H9 (cell line): ENCODE measurements around the gene AFDN. TPM values are rescaled to one million over a fixed set of nuclear protein-coding genes. Genes with fewer than 3 reads are reported as not detected.

Experiments
- DNase-seq: peaks from one replicate; pipeline ENCODE4 v3.0.0-alpha.2; 2017
- H2AFZ ChIP-seq: one replicate; pipeline ENCODE4 v1.6.1; 2013; ENCODE audit warnings: mild to moderate bottlenecking, low read length, control low read depth, moderate library complexity
- H2AK5ac ChIP-seq: 2 replicates; pipeline ENCODE4 v1.6.1; 2013; ENCODE audit warnings: low read length, control low read depth, mixed read lengths; ENCODE audit not compliant: insufficient read length
- H2BK120ac ChIP-seq: one replicate; pipeline ENCODE4 v1.6.1; 2013; ENCODE audit warnings: low read depth, mild to moderate bottlenecking, low read length, control low read depth, inconsistent platforms; ENCODE audit not compliant: poor library complexity, severe bottlenecking
- H2BK12ac ChIP-seq: 2 replicates; pipeline ENCODE4 v1.6.1; 2013; ENCODE audit warnings: low read length, control low read depth, mixed read lengths, low read depth; ENCODE audit not compliant: insufficient read length
- H2BK15ac ChIP-seq: 2 replicates; pipeline ENCODE4 v1.6.1; 2013; ENCODE audit warnings: low read depth, low read length, control low read depth
- H2BK20ac ChIP-seq: one replicate; pipeline ENCODE4 v1.6.1; 2013; ENCODE audit warnings: low read depth, mild to moderate bottlenecking, low read length, control low read depth, inconsistent platforms; ENCODE audit not compliant: poor library complexity, severe bottlenecking
- H2BK5ac ChIP-seq: 2 replicates; pipeline ENCODE4 v1.6.1; 2013; ENCODE audit warnings: low read length, control low read depth, mixed read lengths; ENCODE audit not compliant: insufficient read length
- H3K14ac ChIP-seq: 2 replicates; pipeline ENCODE4 v1.6.1; 2013; ENCODE audit warnings: low read length, control low read depth; ENCODE audit not compliant: insufficient read depth
- H3K18ac ChIP-seq: 2 replicates; pipeline ENCODE4 v1.6.1; 2013; ENCODE audit warnings: low read depth, mild to moderate bottlenecking, mixed read lengths, low read length, control low read depth; ENCODE audit not compliant: insufficient read length
- H3K23ac ChIP-seq: 2 replicates; pipeline ENCODE4 v1.6.1; 2013; ENCODE audit warnings: low read length, control low read depth, mixed read lengths, low read depth; ENCODE audit not compliant: insufficient read length
- H3K23me2 ChIP-seq: 2 replicates; pipeline ENCODE4 v1.6.1; 2013; ENCODE audit warnings: low read depth, mild to moderate bottlenecking, mixed read lengths, low read length, control low read depth; ENCODE audit not compliant: insufficient read length, poor library complexity, severe bottlenecking
- H3K27ac ChIP-seq: 2 replicates; pipeline ENCODE4 v1.5.1; 2013; ENCODE audit warnings: low read length, control low read depth, mixed read lengths, low read depth; ENCODE audit not compliant: insufficient read length
- H3K27me3 ChIP-seq: 2 replicates; pipeline ENCODE4 v1.6.1; 2013; ENCODE audit warnings: low read length, control low read depth, inconsistent platforms; ENCODE audit not compliant: insufficient read depth
- H3K4ac ChIP-seq: 2 replicates; pipeline ENCODE4 v1.6.1; 2013; ENCODE audit warnings: low read depth, mild to moderate bottlenecking, control low read depth, inconsistent platforms, low read length, moderate library complexity
- H3K4me1 ChIP-seq: 2 replicates; pipeline ENCODE4 v1.6.1; 2013; ENCODE audit warnings: low read length, control low read depth, inconsistent platforms; ENCODE audit not compliant: insufficient read depth
- H3K4me2 ChIP-seq: 2 replicates; pipeline ENCODE4 v1.6.1; 2013; ENCODE audit warnings: low read length, control low read depth, mixed read lengths; ENCODE audit not compliant: insufficient read length, insufficient read depth
- H3K56ac ChIP-seq: 2 replicates; pipeline ENCODE4 v1.6.1; 2013; ENCODE audit warnings: low read depth, mild to moderate bottlenecking, mixed read lengths, low read length, control low read depth; ENCODE audit not compliant: insufficient read length
- H3K79me1 ChIP-seq: 2 replicates; pipeline ENCODE4 v1.6.1; 2013; ENCODE audit warnings: low read depth, mild to moderate bottlenecking, moderate library complexity, low read length, control low read depth, inconsistent platforms; ENCODE audit not compliant: insufficient read depth, poor library complexity, severe bottlenecking
- H3K79me2 ChIP-seq: 2 replicates; pipeline ENCODE4 v1.6.1; 2013; ENCODE audit warnings: low read length, control low read depth, inconsistent platforms; ENCODE audit not compliant: insufficient read depth
- H3K9ac ChIP-seq: 2 replicates; pipeline ENCODE4 v1.6.1; 2013; ENCODE audit warnings: low read length, control low read depth, mixed read lengths; ENCODE audit not compliant: insufficient read length; ENCODE audit errors: extremely low read depth
- H3K9me3 ChIP-seq: one replicate; pipeline ENCODE4 v1.6.1; 2013; ENCODE audit warnings: low read depth, low read length, inconsistent platforms; ENCODE audit not compliant: control insufficient read depth
- H3T11ph ChIP-seq: one replicate; pipeline ENCODE4 v1.6.1; 2013; ENCODE audit warnings: mild to moderate bottlenecking, low read length, control low read depth, inconsistent platforms
- H4K20me1 ChIP-seq: one replicate; pipeline ENCODE4 v1.6.1; 2013; ENCODE audit not compliant: control insufficient read depth, insufficient read length, insufficient read depth
- H4K5ac ChIP-seq: 2 replicates; pipeline ENCODE4 v1.6.1; 2013; ENCODE audit warnings: low read depth, mild to moderate bottlenecking, mixed read lengths, low read length, control low read depth; ENCODE audit not compliant: insufficient read length
- H4K8ac ChIP-seq: replicated peaks from 2 replicates; pipeline ENCODE4 v1.6.1; 2013; ENCODE audit warnings: low read length, control low read depth, mixed read lengths, low read depth; ENCODE audit not compliant: insufficient read length
- H4K91ac ChIP-seq: 2 replicates; pipeline ENCODE4 v1.6.1; 2013; ENCODE audit warnings: low read depth, mild to moderate bottlenecking, moderate library complexity, mixed read lengths, low read length, control low read depth; ENCODE audit not compliant: insufficient read length
- H3K27ac Mint-ChIP-seq, 3 experiments: 2 replicates in 2 of 3; 3 replicates in 1 of 3; pipeline ENCODE4 v1.8.0; 2020 to 2021; ENCODE audit warnings: mixed read lengths in 3 of 3, mild to moderate bottlenecking in 1 of 3, moderate library complexity in 1 of 3
- H3K27me3 Mint-ChIP-seq: 2 replicates; pipeline ENCODE4 v1.8.0; 2021; ENCODE audit warnings: low read depth, mild to moderate bottlenecking, moderate library complexity, mixed read lengths
- H3K36me3 Mint-ChIP-seq, 3 experiments: 2 replicates in 2 of 3; 3 replicates in 1 of 3; pipeline ENCODE4 v1.8.0; 2020 to 2021; ENCODE audit warnings: low read depth in 3 of 3, mixed read lengths in 3 of 3; ENCODE audit not compliant: insufficient read depth in 1 of 3
- H3K4me1 Mint-ChIP-seq, 2 experiments: 2 replicates each; pipeline ENCODE4 v1.8.0; 2020; ENCODE audit warnings: mixed read lengths in 2 of 2
- H3K4me3 Mint-ChIP-seq, 2 experiments: 2 replicates in 1 of 2; 3 replicates in 1 of 2; pipeline ENCODE4 v1.8.0; 2020 to 2021; ENCODE audit warnings: mild to moderate bottlenecking in 2 of 2, mixed read lengths in 2 of 2, moderate library complexity in 1 of 2
- H3K9me3 Mint-ChIP-seq, 2 experiments: 2 replicates in 1 of 2; 3 replicates in 1 of 2; pipeline ENCODE4 v1.8.0; 2020; ENCODE audit warnings: mild to moderate bottlenecking in 2 of 2, mixed read lengths in 2 of 2, moderate library complexity in 1 of 2
- WGBS: extraction: QIAGEN DNeasy Blood & Tissue Kit; methylation state at CpG from one replicate; pipeline ENCODE4 v1.1.7; 2013; ENCODE audit warnings: missing lambda C conversion rate, low lambda C conversion rate, mixed read lengths; ENCODE audit not compliant: insufficient read length; ENCODE audit errors: extremely low coverage; 5-methylcytosine and 5-hydroxymethylcytosine counted together
- total RNA-seq: library from RNA; stranded (reverse); gene quantifications from 2 replicates; pipeline ENCODE4 v1.2.1, GENCODE V29; 2021
- TF ChIP-seq, protein P1 (sequence below): fragments of 200-600 bp; sonication (generic); conservative IDR thresholded peaks from 3 replicates; pipeline ENCODE4 v1.8.0; 2021; ENCODE audit warnings: antibody characterized with exemption, mild to moderate bottlenecking

Gene AFDN
- total RNA-seq, 1 experiment from 2014 or later: 157 TPM

- Histone ChIP-seq H3K18ac (no peak overlapping the region), H3T11ph (no peak overlapping the region), H2BK20ac (no peak overlapping the region), H2BK5ac (no peak overlapping the region), H3K4me1 (no peaks in the 10 kb centered on the region), H3K9ac (no peak overlapping the region), H4K20me1 (no peaks in the 10 kb centered on the region), H3K14ac (no peak overlapping the region), H2BK15ac (no peak overlapping the region), H2AFZ (no peak overlapping the region), H4K5ac (no peak overlapping the region), H3K27me3 (no peaks in the 10 kb centered on the region), H4K91ac (no peak overlapping the region), H3K23ac (no peak overlapping the region), H3K27ac (no peak overlapping the region), H2AK5ac (no peak overlapping the region), H4K8ac (no peak overlapping the region), H3K4ac (no peak overlapping the region), H3K23me2 (no peaks in the 10 kb centered on the region), H3K9me3 (no peaks in the 10 kb centered on the region), H3K4me2 (no peak overlapping the region), H2BK12ac (no peak overlapping the region), H3K79me1 (no peaks in the 10 kb centered on the region), H3K79me2 (no peaks in the 10 kb centered on the region), H3K56ac (no peak overlapping the region), H2BK120ac (no peak overlapping the region)
- Mint-ChIP-seq H3K4me1 (peaks cover 13 to 14% of the 10 kb centered on the region in 2 experiments), H3K27ac (no peak overlapping the region; a peak in 1 of 7 replicates), H3K27me3 (peaks cover 2% of the 10 kb centered on the region; the same call in 1 of the 2 replicates), H3K9me3 (peaks cover 18 to 19% of the 10 kb centered on the region in 2 experiments), H3K36me3 (peaks cover 0 to 21% (median 3%) of the 10 kb centered on the region in 3 experiments; a peak in 5 of 7 replicates), H3K4me3 (no peak overlapping the region)
- no peak for DNase-seq
- TF ChIP-seq, protein P1, sequence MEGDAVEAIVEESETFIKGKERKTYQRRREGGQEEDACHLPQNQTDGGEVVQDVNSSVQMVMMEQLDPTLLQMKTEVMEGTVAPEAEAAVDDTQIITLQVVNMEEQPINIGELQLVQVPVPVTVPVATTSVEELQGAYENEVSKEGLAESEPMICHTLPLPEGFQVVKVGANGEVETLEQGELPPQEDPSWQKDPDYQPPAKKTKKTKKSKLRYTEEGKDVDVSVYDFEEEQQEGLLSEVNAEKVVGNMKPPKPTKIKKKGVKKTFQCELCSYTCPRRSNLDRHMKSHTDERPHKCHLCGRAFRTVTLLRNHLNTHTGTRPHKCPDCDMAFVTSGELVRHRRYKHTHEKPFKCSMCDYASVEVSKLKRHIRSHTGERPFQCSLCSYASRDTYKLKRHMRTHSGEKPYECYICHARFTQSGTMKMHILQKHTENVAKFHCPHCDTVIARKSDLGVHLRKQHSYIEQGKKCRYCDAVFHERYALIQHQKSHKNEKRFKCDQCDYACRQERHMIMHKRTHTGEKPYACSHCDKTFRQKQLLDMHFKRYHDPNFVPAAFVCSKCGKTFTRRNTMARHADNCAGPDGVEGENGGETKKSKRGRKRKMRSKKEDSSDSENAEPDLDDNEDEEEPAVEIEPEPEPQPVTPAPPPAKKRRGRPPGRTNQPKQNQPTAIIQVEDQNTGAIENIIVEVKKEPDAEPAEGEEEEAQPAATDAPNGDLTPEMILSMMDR: no peak
- no CpG with 5 or more reads among the region's 4 CpGs for WGBS
Measured at GRCh38 chr6:168015009-168015408, 188.3 kb downstream of the AFDN start.
